SK-N-MC (cell line): ENCODE measurements around the gene LTA4H.

ENCODE experiments used
- EZH2 ChIP-seq: fragments of 200-600 bp; sonication (generic); IDR thresholded peaks from one replicate; pipeline ENCODE4 v1.6.1; 2017; ENCODE audit warnings: antibody characterized with exemption
- POLR2AphosphoS5 ChIP-seq: IDR thresholded peaks from 2 replicates; pipeline ENCODE4 v1.6.1; 2012; ENCODE audit warnings: mild to moderate bottlenecking, low read depth, low read length, borderline replicate concordance

- TF ChIP-seq POLR2AphosphoS5: no peak
- TF ChIP-seq EZH2: no peak
These were observed 68.1 kb downstream of the LTA4H start for GRCh38 chr12:95967301-95967700.
